Sciatic nerve (tissue), 2 donors: ENCODE results near the gene SHMT2. TPM values are rescaled to one million over a fixed set of nuclear protein-coding genes. Genes with fewer than 3 reads are reported as not detected.
"Not testable (repeated sequence)": the region's sequence is repeated elsewhere in the genome, so short reads cannot be mapped to it uniquely, and the experiment has no call there.

Source experiments
- ATAC-seq: fragments of 200-7000 bp; cut with Tn5 transposase; one replicate; pipeline ENCODE4 v1.9.1; 2020; ENCODE audit warnings: mild to moderate bottlenecking, moderate library complexity
- DNase-seq: peaks from one replicate; pipeline ENCODE4 v3.0.0-alpha.2; 2020; ENCODE audit warnings: low spot score
- intact Hi-C: fragments of 100-400 bp; cut with DNase I; formaldehyde crosslinking; loops from one replicate; pipeline ENCODE4 v1.14.2; 2022
- total RNA-seq: library from RNA; stranded (reverse); fragmentation: NEBNext Ultra II Directional; extraction: Animal tissue kit (Norgen Biotek cat#: 25700); gene quantifications from one replicate; pipeline ENCODE4 v1.2.1, GENCODE V29; 2021
- donor health status: DM: no; HTN: no; CAD: no.
- donor health status: DM: no; HTN: no; CAD: no.

The SHMT2 gene
- total RNA-seq, 1 donor from 2014 or later: 41.9 TPM

- ATAC-seq (no peak), DNase-seq (no peak)
- intact Hi-C loops: no loop called here
Measured at GRCh38 chr12:57247041-57247440, 17.5 kb downstream of the SHMT2 start.

- intact Hi-C loops: no loop called here
- DNase-seq (no peak), ATAC-seq (no peak)
Measured at GRCh38 chr12:57248934-57249742, 19.6 kb downstream of the SHMT2 start.

DNA sequence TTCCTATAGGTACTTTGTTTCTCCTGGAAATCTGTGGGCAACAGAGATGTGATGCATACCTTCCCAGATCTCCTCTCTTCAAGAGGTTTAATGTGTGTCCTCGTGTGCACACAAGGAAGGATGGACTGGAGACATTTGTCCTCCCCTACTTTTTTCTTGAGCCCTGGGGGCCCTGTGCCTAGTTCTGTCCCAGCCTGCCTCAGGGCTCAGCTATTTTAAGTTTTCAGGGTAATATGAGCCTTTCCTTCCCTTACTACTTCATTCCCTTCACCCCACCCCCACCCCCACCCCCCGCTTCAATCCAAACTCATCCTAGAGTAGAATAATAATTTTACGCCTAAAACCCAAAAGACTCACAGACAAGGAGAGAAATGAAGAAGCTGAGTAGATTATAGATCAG lies 21.0 kb downstream of the SHMT2 start:
- no peak for ATAC-seq
- intact Hi-C loops: no loop called here
- DNase-seq: no peak

DNA sequence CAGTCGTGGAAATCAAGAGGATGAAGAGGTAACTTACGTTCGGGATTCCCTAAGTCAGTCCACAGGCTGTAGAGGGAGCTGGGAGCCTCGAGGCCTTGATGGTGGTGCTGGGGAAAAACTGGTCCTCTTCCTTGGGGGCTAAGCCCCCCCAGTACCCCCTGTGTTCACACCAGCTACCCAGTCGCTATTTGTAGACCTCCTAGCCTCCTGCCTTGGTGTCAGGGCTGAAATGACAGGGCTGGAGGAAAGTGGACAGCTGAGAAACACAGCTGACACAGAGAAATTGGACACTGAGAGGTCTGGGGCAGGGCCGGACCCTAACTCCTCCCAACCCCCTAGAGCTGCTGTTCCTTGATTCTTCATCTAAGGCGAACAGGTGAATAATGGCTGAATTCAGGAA lies 21.4 kb downstream of the SHMT2 start, which contains the start of gene STAC3:
TSS of gene STAC3 (minus strand) at position 232 of the 400 bp plus-strand sequence. CDS start 1,551 bp downstream, outside the sequence.
- intact Hi-C loops: no loop called here
- DNase-seq (no peak), ATAC-seq (no peak)

DNA sequence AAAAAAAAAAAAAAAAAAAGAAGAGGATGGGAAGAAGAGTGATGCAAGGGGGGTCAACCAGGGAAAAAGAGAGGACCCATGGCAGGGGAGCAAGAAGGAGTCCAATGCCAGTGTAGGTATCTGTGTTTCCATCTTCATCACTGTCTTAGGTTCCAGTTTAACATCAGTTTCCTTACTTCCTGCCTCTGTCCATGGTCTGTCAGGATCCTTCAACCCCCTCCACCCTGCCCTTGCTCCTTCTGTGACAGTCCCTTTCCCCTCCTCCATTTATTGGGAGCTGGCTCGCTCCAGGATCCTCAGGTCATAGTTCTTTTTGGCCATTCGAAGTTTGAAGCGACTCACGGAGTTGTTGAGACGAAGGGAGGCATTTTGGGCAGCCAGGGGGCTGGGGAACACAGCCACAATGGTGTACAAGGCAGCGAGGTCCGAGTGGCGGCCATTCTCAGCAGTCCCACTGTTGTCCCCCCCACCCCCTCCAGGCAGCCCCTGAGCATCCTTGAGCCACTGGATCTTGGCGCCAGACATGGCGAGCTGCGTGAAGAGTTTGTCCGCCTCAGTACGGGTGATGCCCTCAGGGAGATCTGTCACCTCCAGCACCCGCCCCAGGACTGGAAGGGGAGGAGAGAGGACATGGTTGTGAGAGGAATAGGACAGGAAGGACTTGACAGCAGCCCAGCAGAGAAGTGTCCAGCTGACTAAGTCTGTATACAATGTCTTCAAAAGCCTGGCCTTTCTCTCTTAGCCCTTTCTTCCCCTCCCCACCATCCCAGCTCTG lies 25.2 kb downstream of the SHMT2 start:
- DNase-seq (no peak), ATAC-seq (peak; percentile 29)
- intact Hi-C loops: no loop called here

DNA sequence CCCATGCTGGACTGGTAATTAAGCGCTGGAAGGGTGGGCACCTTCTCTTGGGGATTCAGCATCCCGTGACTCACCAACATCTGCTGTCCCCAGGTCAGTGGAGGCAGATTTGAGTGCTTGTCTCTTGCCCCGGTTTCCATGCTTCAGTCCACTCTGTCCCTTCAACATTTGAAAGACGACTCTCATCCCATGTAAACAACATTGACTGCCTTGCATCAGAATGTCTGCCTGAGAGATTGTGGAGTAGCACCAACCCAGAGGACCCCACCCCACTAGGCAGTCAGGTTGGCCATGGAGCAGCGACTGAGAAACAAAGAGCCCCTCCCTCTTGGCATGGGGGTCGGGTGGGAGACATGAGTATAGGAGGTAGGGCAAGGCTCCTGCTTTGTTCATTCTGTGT lies 26.4 kb downstream of the SHMT2 start:
- DNase-seq (no peak), ATAC-seq (no peak)
- intact Hi-C loops: no loop called here

- ATAC-seq: no peak
- no peak for DNase-seq
- intact Hi-C loops: no loop called here
Measured at GRCh38 chr12:57258977-57259970, 29.8 kb downstream of the SHMT2 start.

GRCh38 chr12:57260366-57260765 lies 30.9 kb downstream of the SHMT2 start:
- intact Hi-C loops: loop anchor here (5.0 kb wide), 1 partner anchor 192 kb away; no protein-coding TSS in a partner anchor
- DNase-seq: no peak

GRCh38 chr12:57261428-57261865 lies 31.9 kb downstream of the SHMT2 start:
- intact Hi-C loops: loop anchor here (5.0 kb wide), 1 partner anchor 191 kb away; no protein-coding TSS in a partner anchor
- no peak for DNase-seq
- ATAC-seq: no peak

More at GRCh38 chr12:57260366-57260765, 30.9 kb downstream of the SHMT2 start:
- no peak for ATAC-seq

GRCh38 chr12:57262126-57262822 lies 32.8 kb downstream of the SHMT2 start:
- no peak for ATAC-seq
- DNase-seq: no peak
- intact Hi-C loops: loop anchor here (5.0 kb wide), 1 partner anchor 190 kb away; no protein-coding TSS in a partner anchor

DNA sequence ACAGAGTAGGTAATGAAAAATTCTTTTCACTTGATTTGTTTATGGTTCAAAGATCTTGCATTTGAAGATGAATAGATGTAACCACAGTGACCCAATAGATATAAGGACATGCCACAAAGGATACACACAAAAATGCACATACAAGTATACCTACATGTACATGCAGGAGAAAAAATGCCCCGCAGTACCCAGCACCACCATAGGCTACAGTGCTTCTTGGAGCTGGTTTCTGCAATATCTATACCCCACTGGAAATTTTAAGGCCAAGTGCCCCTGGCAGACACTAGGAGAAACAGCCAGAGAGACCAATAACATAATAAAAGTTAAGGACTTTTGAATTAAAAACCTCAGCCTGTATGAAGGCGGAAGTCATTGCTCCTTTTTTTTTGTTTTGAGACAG lies 33.6 kb downstream of the SHMT2 start:
- ATAC-seq: no peak
- intact Hi-C loops: loop anchor here (5.0 kb wide), 1 partner anchor 189 kb away; no protein-coding TSS in a partner anchor

DNA sequence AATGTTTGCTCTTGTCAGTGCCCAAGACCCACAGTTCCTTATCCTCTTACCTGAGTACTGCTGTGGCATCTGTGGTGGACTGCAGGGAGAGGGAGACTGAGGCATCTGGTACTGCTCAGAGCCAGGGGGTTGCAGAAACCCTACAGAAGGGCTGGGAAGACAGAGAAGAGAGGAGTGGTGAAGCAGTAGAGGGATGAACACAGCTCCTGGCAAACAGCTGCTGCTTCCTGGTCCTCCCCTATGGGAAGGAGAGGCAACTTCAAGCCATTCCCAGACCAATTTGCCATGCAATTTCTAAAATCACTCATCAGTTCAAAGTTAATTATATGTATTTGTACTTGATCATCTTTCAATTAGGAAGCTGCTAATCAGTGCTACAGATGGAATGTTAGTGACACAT lies 37.2 kb downstream of the SHMT2 start:
- DNase-seq: no peak
- intact Hi-C loops: no loop called here
- ATAC-seq: no peak

More for the DNA sequence above, 33.6 kb downstream of the SHMT2 start:
- DNase-seq: no peak

DNA sequence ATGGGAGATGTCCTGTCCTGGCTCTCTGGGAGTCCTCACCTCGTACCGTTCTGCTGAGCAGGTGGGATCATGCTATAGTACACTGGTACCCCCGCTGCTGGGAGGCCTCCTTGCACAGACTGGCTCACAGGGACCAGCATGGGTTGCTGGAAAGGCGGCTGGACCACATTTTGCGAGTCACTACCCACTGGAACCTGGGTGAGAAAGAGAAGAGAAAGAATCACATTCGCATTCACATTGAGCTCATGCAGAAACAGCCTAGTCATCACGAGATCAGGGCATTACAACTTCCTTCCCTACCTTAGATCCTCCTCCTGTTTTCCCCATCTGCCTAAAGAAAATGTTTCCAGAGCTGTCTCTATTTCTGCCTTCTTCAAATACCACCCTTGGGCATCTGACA lies 38.8 kb downstream of the SHMT2 start:
- DNase-seq (no peak), ATAC-seq (no peak)
- intact Hi-C loops: no loop called here

- no peak for DNase-seq
- intact Hi-C loops: no loop called here
- no peak for ATAC-seq
Measured at GRCh38 chr12:57270966-57271470, 41.5 kb downstream of the SHMT2 start.

GRCh38 chr12:57272337-57273151 lies 43.0 kb downstream of the SHMT2 start:
- ATAC-seq: no peak
- no peak for DNase-seq
- intact Hi-C loops: no loop called here

DNA sequence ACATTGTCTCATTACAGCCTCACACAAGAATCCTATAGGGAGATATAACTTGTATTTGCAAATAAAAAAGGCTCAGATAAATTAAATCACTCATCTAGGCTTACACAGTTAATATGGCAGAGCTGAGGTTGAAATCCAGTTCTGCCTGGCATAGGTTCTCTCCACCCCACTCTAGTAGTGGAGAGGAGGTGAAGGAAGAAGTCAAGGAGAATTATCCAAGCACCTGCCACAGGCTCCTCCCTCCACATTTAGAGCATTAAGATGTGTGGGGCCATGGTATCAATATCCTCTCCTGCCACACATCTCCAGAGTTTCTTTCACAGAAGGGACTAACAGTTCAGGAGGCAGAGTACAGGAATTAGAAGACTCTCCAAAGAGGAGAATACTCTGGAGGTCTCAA lies 44.0 kb downstream of the SHMT2 start:
- intact Hi-C loops: no loop called here
- ATAC-seq (no peak), DNase-seq (no peak)

DNA sequence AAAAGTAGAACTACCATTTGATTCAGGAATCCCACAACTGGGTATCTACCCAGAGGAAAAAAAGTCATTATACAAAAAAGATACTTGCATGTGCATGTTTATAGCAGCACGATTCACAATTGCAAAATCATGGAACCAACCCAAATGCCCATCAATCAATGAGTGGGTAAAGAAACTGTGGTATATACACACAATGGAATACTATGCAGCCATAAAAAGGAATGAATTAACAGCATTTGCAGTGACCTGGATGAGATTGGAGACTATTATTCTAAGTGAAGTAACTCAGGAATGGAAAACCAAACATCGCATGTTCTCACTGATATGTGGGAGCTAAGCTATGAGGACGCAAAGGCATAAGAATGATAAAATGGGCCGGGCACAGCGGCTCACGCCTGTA lies 46.7 kb downstream of the SHMT2 start:
- intact Hi-C loops, ATAC-seq, DNase-seq: not testable (repeated sequence)
